RWPE1 (cell line): ENCODE measurements around the gene PRR35.

Source experiments
- CTCF ChIA-PET: fragments of 350-600 bp; sonication (Branson Sonifier 250); formaldehyde crosslinking; extraction: SDS; loops from one replicate; lab custom pipeline; 2021; lab: Yijun Ruan, JAX
- POLR2A ChIA-PET: fragments of 400-600 bp; formaldehyde crosslinking; extraction: SDS; loops from one replicate; lab custom pipeline; 2020; ENCODE audit warnings: antibody characterized with exemption; ENCODE audit not compliant: low non-redundant PET; lab: Yijun Ruan, JAX
- DNase-seq: peaks from one replicate; pipeline ENCODE4 v3.0.0; 2012; ENCODE audit warnings: low spot score
- H3K27ac ChIP-seq: fragments of 450-650 bp; 2 replicates; pipeline ENCODE4 v1.5.1; 2017
- CTCF ChIP-seq: fragments of 450-650 bp; conservative IDR thresholded peaks from 2 replicates; pipeline ENCODE4 v1.5.1; 2017; ENCODE audit warnings: low read depth, mild to moderate bottlenecking

Gene PRR35

DNA sequence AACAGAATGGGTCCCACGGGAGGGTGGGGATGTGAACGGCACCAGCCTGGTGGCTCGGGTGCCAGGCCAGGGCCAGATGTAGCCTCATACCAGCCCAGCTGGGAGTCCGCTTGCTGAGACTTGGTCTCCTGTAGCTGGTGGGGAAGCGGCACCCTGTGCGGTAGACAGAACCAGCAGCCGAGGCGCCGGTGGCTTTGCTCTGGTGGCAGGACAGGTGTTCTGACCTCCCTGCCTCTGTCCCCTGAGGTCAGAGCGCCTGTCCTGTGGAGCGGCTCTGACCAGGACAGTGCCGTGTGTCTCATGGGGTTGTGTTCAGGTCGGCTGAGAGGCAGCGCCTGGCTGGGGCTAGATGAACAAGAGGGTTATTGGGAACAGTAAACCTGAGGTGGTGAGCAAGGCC lies 49.8 kb downstream of the PRR35 start:
- no peak for TF ChIP-seq CTCF
- peak overlapping the region; percentile 81 for H3K27ac ChIP-seq
- DNase-seq: no peak
- POLR2A ChIA-PET: no interaction called here
- CTCF ChIA-PET: interaction anchor here (1.1 to 1.2 kb wide), 2 partner anchors 9 to 28 kb away, joined by 3 read pairs; no protein-coding TSS in a partner anchor

- peak; percentile 77 for TF ChIP-seq CTCF
- peak overlapping the region; percentile 81 for H3K27ac ChIP-seq
- ChIA-PET POLR2A (no interaction called here), CTCF (interaction anchor here (0.7 to 1.2 kb wide), 3 partner anchors 10 to 77 kb away, joined by 3 to 4 read pairs (median 3); no protein-coding TSS in a partner anchor)
- DNase-seq: peak; percentile 30
These were observed 50.6 kb downstream of the PRR35 start for GRCh38 chr16:610513-611381.

DNA sequence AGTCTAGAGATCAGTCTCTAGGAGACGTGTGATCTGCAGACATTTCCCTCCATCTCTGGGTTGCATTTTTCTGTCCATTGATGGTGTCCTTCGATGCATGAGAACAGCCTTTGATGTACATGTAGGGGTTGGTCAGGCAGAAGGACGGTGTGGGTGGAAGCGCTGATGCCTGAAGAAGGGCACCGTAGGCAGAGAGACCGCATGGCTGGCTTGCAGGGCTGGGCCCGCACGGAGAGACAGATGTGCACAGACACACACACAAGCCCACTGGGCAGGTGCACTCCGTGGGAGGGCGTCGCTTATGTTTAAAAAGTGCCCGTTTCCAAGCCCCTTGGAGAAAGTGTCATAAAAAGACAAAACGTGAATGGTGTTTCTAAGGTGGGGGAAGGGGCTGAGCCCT lies 54.9 kb downstream of the PRR35 start:
- DNase-seq: no peak
- CTCF ChIA-PET: no interaction called here
- no peak overlapping the region for H3K27ac ChIP-seq
- POLR2A ChIA-PET: no interaction called here
- TF ChIP-seq CTCF: no peak
